ENCODE results near the gene TBL2. TPM values are rescaled to one million over a fixed set of nuclear protein-coding genes. Genes with fewer than 3 reads are reported as not detected.
A peak's percentile ranks its signal among the peaks of the same experiment; 100 is the strongest.
"Not testable (repeated sequence)": the region's sequence is repeated elsewhere in the genome, so short reads cannot be mapped to it uniquely, and the experiment has no call there.

TBL2 gene
- total RNA-seq = 38.6 and 70.0 TPM in 2 replicates

- DNase-seq (ENCODE audit: low read depth in 2 of 2) = peak; percentile 93 to 99
Measured at GRCh38 chr7:73578342-73579128, at the start of gene TBL2. Gene TBL2, minus strand, starts transcription at chr7:73578579. Its CDS starts 30 bp downstream, at chr7:73578549.

GRCh38 chr7:73626814-73627213 lies 48.4 kb upstream of the TBL2 start:
- DNase-seq (ENCODE audit: low read depth in 2 of 2) = no peak

- DNase-seq (ENCODE audit: low read depth in 2 of 2) = no peak
Measured at GRCh38 chr7:73625276-73625675, 46.9 kb upstream of the TBL2 start.

- no peak for DNase-seq (ENCODE audit: low read depth in 2 of 2)
Measured at GRCh38 chr7:73624669-73625001, 46.3 kb upstream of the TBL2 start.

GRCh38 chr7:73623798-73624668 lies 45.7 kb upstream of the TBL2 start, which contains the start of gene MLXIPL:
Gene MLXIPL, minus strand, starts transcription at chr7:73624522. Its CDS starts 30 bp downstream, at chr7:73624492.
- peak; percentile 21 to 67 for DNase-seq (ENCODE audit: low read depth in 2 of 2)

- no peak for DNase-seq (ENCODE audit: low read depth in 2 of 2)
Measured at GRCh38 chr7:73622909-73623797, 44.8 kb upstream of the TBL2 start.

GRCh38 chr7:73622527-73622908 lies 44.1 kb upstream of the TBL2 start:
- no peak for DNase-seq (ENCODE audit: low read depth in 2 of 2)

- DNase-seq (ENCODE audit: low read depth in 2 of 2) = no peak
Measured at GRCh38 chr7:73621168-73622063, 43.0 kb upstream of the TBL2 start.

GRCh38 chr7:73619394-73619793 lies 41.0 kb upstream of the TBL2 start:
- DNase-seq (ENCODE audit: low read depth in 2 of 2) = not testable (repeated sequence)

- DNase-seq (ENCODE audit: low read depth in 2 of 2) = no peak
Measured at GRCh38 chr7:73618538-73618937, 40.2 kb upstream of the TBL2 start.

- DNase-seq (ENCODE audit: low read depth in 2 of 2) = not testable (repeated sequence)
Measured at GRCh38 chr7:73617520-73617919, 39.1 kb upstream of the TBL2 start.

GRCh38 chr7:73615886-73616285 lies 37.5 kb upstream of the TBL2 start:
- DNase-seq (ENCODE audit: low read depth in 2 of 2) = peak in 1 of 2 donors; percentile 13

- not testable (repeated sequence) for DNase-seq (ENCODE audit: low read depth in 2 of 2)
Measured at GRCh38 chr7:73614937-73615336, 36.6 kb upstream of the TBL2 start.

GRCh38 chr7:73613954-73614735 lies 35.8 kb upstream of the TBL2 start:
- no peak for DNase-seq (ENCODE audit: low read depth in 2 of 2)

GRCh38 chr7:73612598-73613269 lies 34.4 kb upstream of the TBL2 start:
- DNase-seq (ENCODE audit: low read depth in 2 of 2) = peak in 1 of 2 donors; percentile 46

GRCh38 chr7:73611017-73611555 lies 32.7 kb upstream of the TBL2 start:
- no peak for DNase-seq (ENCODE audit: low read depth in 2 of 2)

- DNase-seq (ENCODE audit: low read depth in 2 of 2) = no peak
Measured at GRCh38 chr7:73610105-73610504, 31.7 kb upstream of the TBL2 start.

GRCh38 chr7:73607692-73607983 lies 29.3 kb upstream of the TBL2 start:
- DNase-seq (ENCODE audit: low read depth in 2 of 2) = not testable (repeated sequence)
